Gastroesophageal sphincter (tissue), 4 donors: ENCODE data around the gene GFOD2. TPM values are rescaled to one million over a fixed set of nuclear protein-coding genes. Genes with fewer than 3 reads are reported as not detected.

Experiments used
- ATAC-seq: fragments of 150-250 bp; one replicate; pipeline ENCODE4 v1.9.1; 2016; ENCODE audit warnings: mild to moderate bottlenecking, moderate library complexity
- H3K27ac ChIP-seq, 4 donors: fragments of 200-600 bp; sonication (generic) in 3 of 4; 1 replicate in 3 of 4; 2 replicates in 1 of 4; pipeline ENCODE4 v1.5.1; 2016 to 2019
- H3K27me3 ChIP-seq: fragments of 200-600 bp; sonication (generic); one replicate; pipeline ENCODE4 v1.5.1; 2019
- H3K36me3 ChIP-seq, 2 donors: fragments of 200-600 bp; sonication (generic); one replicate each; pipeline ENCODE4 v1.5.1; 2019; ENCODE audit warnings: control low read depth in 1 of 2
- H3K4me1 ChIP-seq, 3 donors: fragments of 200-600 bp; sonication (generic); 1 replicate in 2 of 3; 2 replicates in 1 of 3; pipeline ENCODE4 v1.5.1; 2016 to 2019; ENCODE audit warnings: control low read depth in 2 of 3
- H3K4me3 ChIP-seq, 2 donors: fragments of 200-600 bp; sonication (generic); one replicate each; pipeline ENCODE4 v1.5.1; 2019; ENCODE audit warnings: mild to moderate bottlenecking in 1 of 2, moderate library complexity in 1 of 2
- H3K9me3 ChIP-seq, 3 donors: fragments of 200-600 bp; sonication (generic); one replicate each; pipeline ENCODE4 v1.5.1; 2017 to 2019; ENCODE audit warnings: control low read depth in 2 of 3
- CTCF ChIP-seq, 4 experiments: fragments of 200-600 bp in 2 of 4; fragments of 450-650 bp in 2 of 4; sonication (generic) in 1 of 4; IDR thresholded peaks; one replicate each; pipeline ENCODE4 v1.5.1; 2017 to 2019; ENCODE audit warnings: antibody characterized with exemption in 4 of 4, mild to moderate bottlenecking in 2 of 4, moderate library complexity in 2 of 4
- EP300 ChIP-seq: sonication (generic); formaldehyde crosslinking; IDR thresholded peaks from one replicate; pipeline ENCODE4 v1.6.1; 2017; ENCODE audit warnings: antibody characterized with exemption, mild to moderate bottlenecking
- POLR2A ChIP-seq, 2 donors: fragments of 450-650 bp; IDR thresholded peaks; one replicate each; pipeline ENCODE4 v1.6.1; 2017; ENCODE audit warnings: antibody characterized with exemption in 2 of 2, mild to moderate bottlenecking in 2 of 2, moderate library complexity in 1 of 2
- POLR2AphosphoS5 ChIP-seq: sonication (generic); formaldehyde crosslinking; IDR thresholded peaks from one replicate; pipeline ENCODE4 v1.6.1; 2017; ENCODE audit warnings: antibody characterized with exemption
- WGBS, 2 donors: methylation state at CpG; one replicate each; pipeline ENCODE4 v1.1.5; 2018; ENCODE audit warnings: low coverage in 1 of 2; 5-methylcytosine and 5-hydroxymethylcytosine counted together
- total RNA-seq, 4 donors: library from RNA; depleted of rRNA; stranded (reverse); fragments of >200 nt; gene quantifications; one replicate each; pipeline ENCODE4 v1.1.0, GENCODE V29; 2016

GFOD2 gene
- total RNA-seq, 4 donors from 2014 or later, result 16.3 to 24.9 (median 20.1) TPM

GRCh38 chr16:67727521-67728485 is 8.7 kb upstream of the GFOD2 start:
- TF ChIP-seq POLR2A (IDR thresholded peaks at IDR 0.05) (no peak), CTCF (IDR thresholded peaks at IDR 0.05) (no peak), EP300 (no peak), POLR2AphosphoS5 (no peak)
- H3K36me3 ChIP-seq, result peaks cover 0 to 95% of the 10 kb centered on the region in 2 donors

GRCh38 chr16:67726106-67727034 is 7.3 kb upstream of the GFOD2 start:
- H3K27ac ChIP-seq, result no peak overlapping the region
- H3K4me1 ChIP-seq, result no peaks in the 10 kb centered on the region
- H3K36me3 ChIP-seq, result peaks cover 0 to 87% of the 10 kb centered on the region in 2 donors
- no peak for TF ChIP-seq POLR2AphosphoS5
- no peak for TF ChIP-seq POLR2A (IDR thresholded peaks at IDR 0.05)
- ATAC-seq, result no peak
- no peaks in the 10 kb centered on the region for H3K9me3 ChIP-seq
- no peak overlapping the region for H3K4me3 ChIP-seq
- WGBS, 2 donors, result 82 to 89% methylated on average over 2 to 4 of the region's 8 CpGs
- H3K27me3 ChIP-seq, result no peaks in the 10 kb centered on the region

More at GRCh38 chr16:67727521-67728485, 8.7 kb upstream of the GFOD2 start:
- 52 to 80% methylated on average over 1 to 3 of the region's 22 CpGs for WGBS, 2 donors
- ATAC-seq, result no peak
- Histone ChIP-seq H3K27me3 (no peaks in the 10 kb centered on the region), H3K4me3 (no peak overlapping the region), H3K27ac (no peak overlapping the region), H3K4me1 (no peaks in the 10 kb centered on the region), H3K9me3 (no peaks in the 10 kb centered on the region)

GRCh38 chr16:67723911-67724305 is 4.8 kb upstream of the GFOD2 start:
- ATAC-seq, result no peak
- TF ChIP-seq POLR2AphosphoS5 (no peak), CTCF (IDR thresholded peaks at IDR 0.05) (no peak), EP300 (no peak), POLR2A (IDR thresholded peaks at IDR 0.05) (no peak)
- 90% methylated on average over 2 of the region's 5 CpGs; no CpG with 5 or more reads in 1 of the 2 donors for WGBS, 2 donors
- Histone ChIP-seq H3K36me3 (peaks cover 0 to 62% of the 10 kb centered on the region in 2 donors), H3K27ac (no peak overlapping the region), H3K27me3 (no peaks in the 10 kb centered on the region), H3K4me3 (no peak overlapping the region), H3K4me1 (peaks cover 0 to 11% (median 6%) of the 10 kb centered on the region in 3 donors), H3K9me3 (no peaks in the 10 kb centered on the region)

- no peak for TF ChIP-seq CTCF (IDR thresholded peaks at IDR 0.05)
- no peak for TF ChIP-seq EP300
- no peak for TF ChIP-seq POLR2AphosphoS5
- TF ChIP-seq POLR2A (IDR thresholded peaks at IDR 0.05), result no peak
- Histone ChIP-seq H3K27ac (no peak overlapping the region), H3K4me1 (peaks cover 0 to 15% (median 10%) of the 10 kb centered on the region in 3 donors), H3K27me3 (no peaks in the 10 kb centered on the region), H3K36me3 (peaks cover 0 to 56% of the 10 kb centered on the region in 2 donors), H3K4me3 (no peak overlapping the region), H3K9me3 (no peaks in the 10 kb centered on the region)
- WGBS, 2 donors, result 100% methylated on average over 2 of the region's 5 CpGs; no CpG with 5 or more reads in 1 of the 2 donors
- ATAC-seq, result no peak
Observed at GRCh38 chr16:67723151-67723910, 4.2 kb upstream of the GFOD2 start.
